Calu3 (cell line): ENCODE measurements around the gene NDUFV2. TPM values are rescaled to one million over a fixed set of nuclear protein-coding genes. Genes with fewer than 3 reads are reported as not detected.

Experiments
- BruUV-seq: library from RNA; stranded (reverse); fragments of 400-500 nt; replicated peaks from 2 replicates; lab custom pipeline; 2021; lab: Mats Ljungman, UMichigan
- CTCF ChIA-PET: fragments of 300-600 bp; sonication (Branson Sonifier 250); formaldehyde crosslinking; loops from one replicate; lab custom pipeline; 2022; ENCODE audit warnings: antibody characterized with exemption; lab: Charles Lee
- DNase-seq: peaks from one replicate; pipeline ENCODE4 v3.0.0; 2022
- H3K27ac Mint-ChIP-seq: one replicate; pipeline ENCODE4 v1.8.0; 2022; ENCODE audit warnings: mixed read lengths; ENCODE audit not compliant: unreplicated experiment
- H3K27me3 Mint-ChIP-seq: one replicate; pipeline ENCODE4 v1.8.0; 2022; ENCODE audit warnings: mixed read lengths; ENCODE audit not compliant: unreplicated experiment
- H3K36me3 Mint-ChIP-seq: one replicate; pipeline ENCODE4 v1.8.0; 2022; ENCODE audit warnings: mild to moderate bottlenecking, moderate library complexity, mixed read lengths; ENCODE audit not compliant: insufficient read depth, unreplicated experiment
- H3K4me1 Mint-ChIP-seq: one replicate; pipeline ENCODE4 v1.8.0; 2022; ENCODE audit warnings: mild to moderate bottlenecking, low read depth, mixed read lengths; ENCODE audit not compliant: unreplicated experiment
- H3K4me3 Mint-ChIP-seq: one replicate; pipeline ENCODE4 v1.8.0; 2022; ENCODE audit warnings: mild to moderate bottlenecking, low read depth, moderate library complexity, mixed read lengths; ENCODE audit not compliant: unreplicated experiment
- H3K9me3 Mint-ChIP-seq: one replicate; pipeline ENCODE4 v1.8.0; 2022; ENCODE audit warnings: low read depth, mixed read lengths; ENCODE audit not compliant: unreplicated experiment
- intact Hi-C: fragments of 100-400 bp; cut with micrococcal nuclease; formaldehyde crosslinking; loops from one replicate; pipeline ENCODE4 v1.10.0; 2022; ENCODE audit not compliant: unreplicated experiment
- total RNA-seq: library from RNA; stranded (reverse); gene quantifications from 2 replicates; pipeline ENCODE4 v1.2.3, GENCODE V29; 2022
- TF ChIP-seq, protein P1 (sequence below): fragments of 200-600 bp; IDR thresholded peaks from one replicate; pipeline ENCODE4 v1.8.0; 2022; ENCODE audit warnings: antibody characterized with exemption; ENCODE audit not compliant: unreplicated experiment

NDUFV2 gene
- total RNA-seq, 1 experiment from 2014 or later, result 199 TPM

- no peak overlapping the region for H3K27ac Mint-ChIP-seq
- H3K27me3 Mint-ChIP-seq, result no peaks in the 10 kb centered on the region
- TF ChIP-seq, protein P1, sequence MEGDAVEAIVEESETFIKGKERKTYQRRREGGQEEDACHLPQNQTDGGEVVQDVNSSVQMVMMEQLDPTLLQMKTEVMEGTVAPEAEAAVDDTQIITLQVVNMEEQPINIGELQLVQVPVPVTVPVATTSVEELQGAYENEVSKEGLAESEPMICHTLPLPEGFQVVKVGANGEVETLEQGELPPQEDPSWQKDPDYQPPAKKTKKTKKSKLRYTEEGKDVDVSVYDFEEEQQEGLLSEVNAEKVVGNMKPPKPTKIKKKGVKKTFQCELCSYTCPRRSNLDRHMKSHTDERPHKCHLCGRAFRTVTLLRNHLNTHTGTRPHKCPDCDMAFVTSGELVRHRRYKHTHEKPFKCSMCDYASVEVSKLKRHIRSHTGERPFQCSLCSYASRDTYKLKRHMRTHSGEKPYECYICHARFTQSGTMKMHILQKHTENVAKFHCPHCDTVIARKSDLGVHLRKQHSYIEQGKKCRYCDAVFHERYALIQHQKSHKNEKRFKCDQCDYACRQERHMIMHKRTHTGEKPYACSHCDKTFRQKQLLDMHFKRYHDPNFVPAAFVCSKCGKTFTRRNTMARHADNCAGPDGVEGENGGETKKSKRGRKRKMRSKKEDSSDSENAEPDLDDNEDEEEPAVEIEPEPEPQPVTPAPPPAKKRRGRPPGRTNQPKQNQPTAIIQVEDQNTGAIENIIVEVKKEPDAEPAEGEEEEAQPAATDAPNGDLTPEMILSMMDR, result no peak
- CTCF ChIA-PET, result interaction anchor here (0.6 kb wide), 1 partner anchor 520 kb away, joined by 5 read pairs; no protein-coding TSS in a partner anchor
- no peaks in the 10 kb centered on the region for H3K36me3 Mint-ChIP-seq
- no peak overlapping the region for H3K4me3 Mint-ChIP-seq
- no peak for DNase-seq
- intact Hi-C loops, result no loop called here
- H3K4me1 Mint-ChIP-seq, result no peaks in the 10 kb centered on the region
- no TSS peak for BruUV-seq
- no peaks in the 10 kb centered on the region for H3K9me3 Mint-ChIP-seq
Measured at GRCh38 chr18:9172506-9173127, 70.1 kb downstream of the NDUFV2 start.

DNA sequence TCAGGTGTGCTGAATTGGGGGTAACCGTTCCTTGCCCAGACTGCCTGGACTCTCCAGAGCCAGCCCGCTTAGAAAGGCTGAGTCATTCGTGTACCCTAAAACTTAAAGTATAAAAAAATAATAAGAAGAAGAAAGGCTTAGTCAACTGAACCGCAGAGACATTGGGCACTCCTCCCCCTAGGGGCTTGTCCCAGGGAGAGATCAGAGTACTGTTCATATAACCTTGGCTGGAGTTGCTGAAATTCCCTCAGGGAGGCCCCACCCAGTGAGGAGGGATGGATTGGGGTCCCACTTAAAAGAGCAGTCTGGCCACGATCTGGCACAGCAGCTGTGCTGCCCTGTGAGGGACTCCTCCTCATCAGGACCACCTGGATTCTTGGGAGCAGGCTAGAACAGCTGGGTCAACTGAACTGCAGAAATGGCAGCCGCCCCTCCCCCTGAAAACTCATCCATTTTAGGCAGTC, 71.3 kb downstream of the NDUFV2 start:
- CTCF ChIA-PET, result no interaction called here
- BruUV-seq, result no TSS peak
- Mint-ChIP-seq H3K9me3 (no peaks in the 10 kb centered on the region), H3K4me3 (no peak overlapping the region), H3K27ac (no peak overlapping the region), H3K36me3 (no peaks in the 10 kb centered on the region), H3K4me1 (no peaks in the 10 kb centered on the region), H3K27me3 (no peaks in the 10 kb centered on the region)
- intact Hi-C loops, result no loop called here
- TF ChIP-seq, protein P1, result no peak
- DNase-seq, result no peak

DNA sequence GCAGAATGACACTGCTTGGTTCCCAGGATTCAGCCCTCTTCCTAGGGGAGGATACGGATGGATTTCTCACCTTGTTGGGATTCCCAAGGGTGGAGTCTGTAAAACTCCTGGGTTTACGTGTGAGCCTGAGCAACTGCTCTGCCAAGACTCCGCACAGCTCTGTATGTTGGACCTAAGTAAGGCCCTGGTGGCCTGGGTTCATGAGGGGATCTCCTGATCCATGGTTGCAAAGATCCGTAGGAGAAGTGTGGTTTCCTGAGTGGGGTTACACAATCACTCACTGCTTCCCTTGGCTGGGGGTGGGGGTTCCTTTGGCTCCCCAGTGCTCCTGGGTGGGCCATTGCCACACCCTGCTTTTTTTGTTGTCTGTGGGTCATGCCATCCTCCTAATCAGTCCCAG, 71.8 kb downstream of the NDUFV2 start:
- CTCF ChIA-PET, result no interaction called here
- BruUV-seq, result no TSS peak

GRCh38 chr18:9175115-9175514, 72.6 kb downstream of the NDUFV2 start:
- Mint-ChIP-seq H3K36me3 (no peaks in the 10 kb centered on the region), H3K27me3 (no peaks in the 10 kb centered on the region), H3K4me3 (no peak overlapping the region), H3K4me1 (no peaks in the 10 kb centered on the region), H3K27ac (no peak overlapping the region), H3K9me3 (no peaks in the 10 kb centered on the region)
- intact Hi-C loops, result no loop called here
- no TSS peak for BruUV-seq
- no peak for DNase-seq
- TF ChIP-seq, protein P1, result no peak
- CTCF ChIA-PET, result no interaction called here

More for the DNA sequence above, 71.8 kb downstream of the NDUFV2 start:
- TF ChIP-seq, protein P1, result no peak
- Mint-ChIP-seq H3K9me3 (no peaks in the 10 kb centered on the region), H3K36me3 (no peaks in the 10 kb centered on the region), H3K4me3 (no peak overlapping the region), H3K27ac (no peak overlapping the region), H3K27me3 (no peaks in the 10 kb centered on the region), H3K4me1 (no peaks in the 10 kb centered on the region)
- intact Hi-C loops, result no loop called here
- DNase-seq, result no peak
